ENCODE data around the gene MCM3AP. TPM values are rescaled to one million over a fixed set of nuclear protein-coding genes. Genes with fewer than 3 reads are reported as not detected.
A peak's percentile ranks its signal among the peaks of the same experiment; 100 is the strongest.
"Not testable (repeated sequence)": the region's sequence is repeated elsewhere in the genome, so short reads cannot be mapped to it uniquely, and the experiment has no call there.

MCM3AP gene
- total RNA-seq, 1 experiment from 2014 or later, result 49.1 TPM

DNA sequence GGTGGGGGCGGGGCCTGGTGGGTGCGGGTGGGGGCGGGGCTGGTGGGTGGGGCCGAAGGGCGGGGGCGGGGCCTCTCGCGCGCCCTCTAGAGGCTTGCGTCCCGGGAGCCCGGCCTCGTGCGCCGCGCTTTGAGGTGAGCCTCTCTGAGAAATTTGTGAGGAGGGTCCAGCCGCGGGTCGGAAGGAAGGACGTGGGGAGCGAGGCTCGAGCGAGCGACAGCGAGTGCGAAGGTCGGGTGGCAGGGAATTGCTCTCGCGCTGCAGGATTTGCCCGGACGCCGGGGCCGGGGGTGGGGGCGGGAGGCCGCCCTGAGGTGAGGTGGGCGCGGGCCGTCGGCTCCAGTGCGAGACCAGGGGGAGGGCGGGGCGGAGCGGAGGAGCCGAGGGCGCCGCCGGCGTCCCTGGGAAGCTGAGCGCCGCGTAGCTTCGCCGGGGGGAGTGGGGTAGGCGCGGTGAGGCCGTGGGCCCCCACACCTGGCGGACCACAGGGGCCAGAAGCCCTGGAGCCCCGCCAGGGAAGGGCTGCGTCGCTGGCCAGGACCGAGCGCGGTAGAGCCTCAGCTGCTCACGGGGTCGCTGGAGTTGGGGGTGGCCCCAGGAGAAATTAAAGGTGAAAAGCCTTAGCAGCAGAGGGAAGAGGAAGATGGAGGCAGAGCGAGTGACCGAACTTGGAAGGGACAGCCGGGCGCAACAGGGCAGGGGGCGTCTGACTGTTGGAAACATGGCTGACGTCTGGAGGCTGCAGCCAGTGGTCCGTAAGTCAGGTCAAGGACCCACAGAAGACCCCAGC is 56.1 kb downstream of the MCM3AP start:
- DNase-seq (ENCODE audit: low read depth, low spot score), result no peak
- in situ Hi-C loops (cut with HindIII; ENCODE audit: low pct_unique_long_range_greater_than_20kb, low sequenced_read_pairs), result no loop called here

- peak; percentile 95 for DNase-seq (ENCODE audit: low read depth, low spot score)
- in situ Hi-C loops (cut with HindIII; ENCODE audit: low pct_unique_long_range_greater_than_20kb, low sequenced_read_pairs), result no loop called here
Observed at GRCh38 chr21:46228345-46229051, 56.9 kb downstream of the MCM3AP start, which contains the start of gene LSS. LSS (minus strand) TSS chr21:46228774; CDS start chr21:46228745, 29 bp downstream.

GRCh38 chr21:46227811-46228344 is 57.5 kb downstream of the MCM3AP start:
- DNase-seq (ENCODE audit: low read depth, low spot score), result no peak
- in situ Hi-C loops (cut with HindIII; ENCODE audit: low pct_unique_long_range_greater_than_20kb, low sequenced_read_pairs), result no loop called here

DNA sequence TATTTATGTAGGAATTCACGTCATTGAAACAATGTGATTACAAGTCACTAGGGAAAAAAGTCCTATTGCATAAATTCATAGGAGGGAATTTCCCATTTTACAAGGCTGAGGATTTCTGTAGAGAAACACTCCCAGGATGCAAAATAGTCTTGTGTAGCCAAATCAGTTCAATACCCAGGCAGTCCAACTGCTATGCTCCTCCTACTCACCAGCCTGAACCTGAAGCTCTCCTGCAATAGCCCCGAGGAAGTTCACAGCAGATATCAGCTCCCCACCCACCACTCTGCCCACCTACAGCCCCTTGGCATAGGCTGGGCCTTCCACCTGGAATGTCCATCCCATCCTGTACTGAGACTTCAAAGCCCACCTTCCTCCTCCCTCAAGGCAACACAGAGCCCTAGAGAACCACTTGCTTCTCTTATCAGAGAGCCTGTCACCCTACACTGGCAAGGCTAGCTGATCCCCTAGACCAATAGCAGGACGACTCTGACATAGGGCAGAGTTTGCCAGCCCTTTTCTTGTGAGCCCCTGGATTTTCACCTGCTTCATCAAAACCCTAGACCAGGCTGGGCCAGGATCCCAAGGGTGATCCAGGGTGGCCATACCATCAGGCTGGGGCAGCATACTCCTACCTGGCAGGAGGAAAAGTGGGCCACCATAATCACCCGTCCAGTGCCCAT is 58.4 kb downstream of the MCM3AP start:
- peak; percentile 8 for DNase-seq (ENCODE audit: low read depth, low spot score)
- in situ Hi-C loops (cut with HindIII; ENCODE audit: low pct_unique_long_range_greater_than_20kb, low sequenced_read_pairs), result no loop called here

- DNase-seq (ENCODE audit: low read depth, low spot score), result no peak
- in situ Hi-C loops (cut with HindIII; ENCODE audit: low pct_unique_long_range_greater_than_20kb, low sequenced_read_pairs), result no loop called here
Observed at GRCh38 chr21:46226146-46226545, 59.3 kb downstream of the MCM3AP start.

DNA sequence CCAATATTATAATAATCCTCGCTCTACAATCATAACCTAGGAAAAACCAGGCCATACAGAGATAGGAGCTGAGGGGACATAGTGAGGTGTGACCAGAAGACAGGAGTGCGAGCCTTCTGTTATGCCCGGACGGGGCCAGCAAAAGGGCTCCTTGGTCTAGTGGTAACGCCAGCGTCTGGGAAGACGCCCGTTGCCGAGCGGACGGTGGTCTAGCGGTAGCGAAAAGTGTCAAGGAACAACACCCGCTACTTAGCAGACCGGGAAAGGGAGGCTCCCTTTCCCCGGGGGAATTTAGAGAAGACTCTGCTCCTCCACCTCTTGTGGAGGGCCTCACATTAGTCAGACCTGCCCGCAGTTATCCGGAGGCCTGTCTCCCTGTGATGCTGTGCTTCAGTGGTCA is 61.8 kb downstream of the MCM3AP start:
- DNase-seq (ENCODE audit: low read depth, low spot score); in situ Hi-C loops (cut with HindIII; ENCODE audit: low pct_unique_long_range_greater_than_20kb, low sequenced_read_pairs): not testable (repeated sequence)

DNA sequence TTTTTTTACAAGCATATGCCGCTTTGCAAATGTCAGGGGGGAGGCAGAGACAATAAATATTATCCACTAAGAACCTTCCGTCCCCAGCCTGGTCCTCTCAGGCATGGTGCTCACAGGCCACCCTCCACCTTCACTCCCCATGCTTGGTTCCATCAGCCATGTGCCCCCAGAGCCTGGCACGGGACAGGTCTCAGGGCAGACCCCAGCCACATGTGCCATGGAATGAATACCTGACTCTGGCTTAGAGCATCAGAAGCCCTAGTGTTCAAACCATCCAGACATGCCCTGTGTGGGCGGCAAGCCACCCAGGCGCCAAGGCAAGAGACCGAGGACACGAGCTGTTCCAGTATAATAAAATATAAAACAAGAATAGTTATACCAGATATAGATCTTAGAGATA is 62.2 kb downstream of the MCM3AP start:
- DNase-seq (ENCODE audit: low read depth, low spot score), result no peak
- in situ Hi-C loops (cut with HindIII; ENCODE audit: low pct_unique_long_range_greater_than_20kb, low sequenced_read_pairs), result no loop called here

DNA sequence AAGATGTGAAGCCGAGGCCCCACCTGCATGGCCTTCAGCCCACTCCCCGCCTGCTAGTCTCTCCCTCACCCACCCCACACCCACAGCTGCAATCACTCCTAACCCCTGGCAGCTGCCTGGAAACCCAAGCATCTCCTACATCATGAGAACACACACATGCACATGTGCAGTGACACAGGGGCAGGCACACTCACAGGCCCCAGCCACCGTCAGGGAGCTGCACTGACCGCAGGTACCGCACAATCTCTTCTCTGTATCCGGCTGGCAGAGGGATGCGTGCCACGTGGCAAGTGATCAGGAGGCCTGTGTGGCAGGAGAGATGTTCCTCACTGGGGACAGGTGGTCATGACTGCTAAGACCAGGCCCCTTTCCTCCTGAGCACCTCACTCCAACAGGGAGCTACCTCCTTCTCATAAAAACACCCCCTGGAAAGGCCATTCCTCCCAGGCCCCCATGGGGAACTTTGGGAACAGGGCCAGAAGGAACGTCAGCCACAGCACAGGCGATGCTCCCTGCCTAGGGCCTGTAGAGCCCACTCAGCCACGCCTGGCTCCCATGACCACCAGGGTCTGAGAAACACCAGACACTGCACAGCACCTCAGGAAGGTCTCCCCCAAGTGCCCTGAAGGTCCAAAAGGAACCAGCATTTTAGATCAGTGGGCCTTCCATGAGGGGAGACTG is 62.8 kb downstream of the MCM3AP start:
- DNase-seq (ENCODE audit: low read depth, low spot score), result no peak
- in situ Hi-C loops (cut with HindIII; ENCODE audit: low pct_unique_long_range_greater_than_20kb, low sequenced_read_pairs), result no loop called here

GRCh38 chr21:46221664-46222435 is 63.6 kb downstream of the MCM3AP start:
- DNase-seq (ENCODE audit: low read depth, low spot score), result no peak
- in situ Hi-C loops (cut with HindIII; ENCODE audit: low pct_unique_long_range_greater_than_20kb, low sequenced_read_pairs), result no loop called here

- in situ Hi-C loops (cut with HindIII; ENCODE audit: low pct_unique_long_range_greater_than_20kb, low sequenced_read_pairs), result no loop called here
- no peak for DNase-seq (ENCODE audit: low read depth, low spot score)
Observed at GRCh38 chr21:46220847-46221246, 64.6 kb downstream of the MCM3AP start.

GRCh38 chr21:46220275-46220810 is 65.1 kb downstream of the MCM3AP start:
- in situ Hi-C loops (cut with HindIII; ENCODE audit: low pct_unique_long_range_greater_than_20kb, low sequenced_read_pairs), result no loop called here
- DNase-seq (ENCODE audit: low read depth, low spot score), result no peak

DNA sequence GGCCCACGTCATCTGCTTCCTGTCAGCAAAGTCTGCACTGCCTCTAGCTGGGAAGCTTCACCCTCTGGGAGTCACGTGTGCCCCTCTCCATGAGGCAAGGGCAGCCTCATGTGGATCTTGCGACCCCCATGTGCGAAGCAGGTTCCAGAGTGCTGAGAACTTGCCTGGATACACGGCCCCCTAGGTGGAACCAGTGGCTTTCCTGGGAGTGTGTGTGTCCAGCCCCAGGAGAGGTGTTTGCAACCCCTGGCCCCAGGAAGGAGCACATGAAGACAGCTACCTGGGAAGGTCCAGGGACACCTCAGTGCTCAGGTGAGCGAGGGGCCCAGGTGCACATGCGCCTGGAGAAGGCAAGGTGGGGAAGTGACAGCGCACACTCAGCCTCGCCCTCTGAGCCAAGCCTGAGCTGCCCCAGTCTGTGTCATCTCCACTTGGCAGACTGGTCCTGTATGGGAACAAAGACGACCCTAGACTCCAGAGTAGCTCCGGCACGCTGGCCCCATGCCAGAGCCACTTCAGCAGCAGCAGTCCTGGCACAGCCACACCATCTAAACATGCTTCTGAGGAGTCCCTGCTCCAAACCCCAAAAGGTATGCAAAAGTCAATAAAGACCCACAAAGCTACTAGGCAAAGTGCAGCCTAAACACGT is 65.7 kb downstream of the MCM3AP start:
- in situ Hi-C loops (cut with HindIII; ENCODE audit: low pct_unique_long_range_greater_than_20kb, low sequenced_read_pairs), result no loop called here
- DNase-seq (ENCODE audit: low read depth, low spot score), result no peak

DNA sequence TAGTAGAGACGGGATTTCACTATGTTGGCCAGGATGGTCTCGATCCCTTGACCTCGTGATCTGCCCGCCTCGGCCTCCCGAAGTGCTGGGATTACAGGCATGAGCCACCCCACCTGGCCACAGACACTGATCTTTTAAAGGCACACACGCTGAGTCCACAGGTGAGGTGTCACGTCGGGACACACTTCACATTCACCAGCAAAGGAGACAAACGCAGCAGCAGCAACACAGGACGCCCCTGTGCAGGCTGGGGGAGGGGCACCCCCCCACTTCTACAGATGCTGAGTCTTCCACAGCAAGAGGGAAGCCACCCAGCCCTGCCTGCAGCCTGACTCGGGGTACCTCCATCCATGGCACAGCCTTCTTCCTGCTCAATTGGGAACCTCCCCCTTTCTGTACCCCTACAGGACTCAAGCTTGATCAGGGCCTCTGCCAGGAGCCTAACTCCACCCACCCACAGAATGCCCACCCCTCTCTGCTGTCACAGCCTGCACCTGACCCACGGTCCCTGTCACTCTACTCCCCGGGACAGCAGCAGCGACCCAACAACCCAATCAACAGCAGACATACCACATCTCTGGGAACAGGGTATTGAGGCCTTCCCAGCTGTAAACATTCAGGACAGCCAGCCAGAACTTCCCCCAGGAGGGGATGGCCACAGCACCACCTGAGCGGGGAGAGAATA is 66.4 kb downstream of the MCM3AP start:
- in situ Hi-C loops (cut with HindIII; ENCODE audit: low pct_unique_long_range_greater_than_20kb, low sequenced_read_pairs), result no loop called here
- no peak for DNase-seq (ENCODE audit: low read depth, low spot score)

- in situ Hi-C loops (cut with HindIII; ENCODE audit: low pct_unique_long_range_greater_than_20kb, low sequenced_read_pairs), result no loop called here
- no peak for DNase-seq (ENCODE audit: low read depth, low spot score)
Observed at GRCh38 chr21:46217511-46218196, 67.8 kb downstream of the MCM3AP start.

DNA sequence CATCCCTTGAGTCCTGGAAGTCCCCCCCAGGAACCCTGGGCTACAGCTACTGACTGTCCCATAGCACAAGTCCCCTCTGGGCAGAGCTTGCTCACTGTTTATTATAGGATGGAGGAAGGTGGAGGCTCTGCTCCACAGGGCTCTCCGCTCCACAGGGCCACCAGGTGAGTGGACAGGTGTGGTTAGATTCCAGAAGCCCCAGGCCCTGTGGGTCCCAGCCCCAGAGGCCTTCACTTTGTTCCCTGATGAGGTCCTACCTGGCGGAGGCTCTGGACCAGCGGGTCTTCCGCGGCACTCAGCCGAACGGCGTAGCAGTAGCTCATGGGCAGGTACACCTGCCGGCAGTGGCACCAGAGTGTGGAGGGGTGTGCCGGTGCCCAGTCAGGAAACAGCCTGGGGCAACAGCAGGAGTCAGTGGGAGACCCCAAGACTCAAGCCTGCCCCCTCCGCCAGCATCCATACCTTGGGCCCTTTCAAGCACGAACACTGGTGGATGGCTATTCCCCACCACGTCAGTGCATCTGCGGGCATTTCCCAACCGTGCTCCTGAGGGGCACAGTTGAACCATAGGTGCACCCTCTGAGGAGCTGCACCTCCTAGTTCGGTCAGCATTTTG is 69.2 kb downstream of the MCM3AP start:
- no peak for DNase-seq (ENCODE audit: low read depth, low spot score)
- in situ Hi-C loops (cut with HindIII; ENCODE audit: low pct_unique_long_range_greater_than_20kb, low sequenced_read_pairs), result no loop called here

All from SK-MEL-5 (cell line).